HG03457 (cell line): ENCODE data around the gene ITGA4.
A peak's percentile ranks its signal among the peaks of the same experiment; 100 is the strongest.

Experiments
- ATAC-seq: cut with Tn5 transposase; IDR thresholded peaks from one replicate; pipeline ENCODE4 v1.9.1; 2021; ENCODE audit warnings: moderate number of reproducible peaks; ENCODE audit not compliant: unreplicated experiment

Gene ITGA4

GRCh38 chr2:181457741-181458425 lies 697 bp downstream of the ITGA4 start:
- ATAC-seq, result no peak

GRCh38 chr2:181458871-181459270 lies 1.7 kb downstream of the ITGA4 start:
- no peak for ATAC-seq

GRCh38 chr2:181459621-181460021 lies 2.4 kb downstream of the ITGA4 start:
- no peak for ATAC-seq

GRCh38 chr2:181461056-181461997 lies 4.1 kb downstream of the ITGA4 start:
- ATAC-seq, result no peak

- ATAC-seq, result no peak
These were observed 4.8 kb downstream of the ITGA4 start for GRCh38 chr2:181462033-181462432.

- no peak for ATAC-seq
These were observed 6.4 kb downstream of the ITGA4 start for GRCh38 chr2:181463588-181463987.

GRCh38 chr2:181464966-181465365 lies 7.8 kb downstream of the ITGA4 start:
- no peak for ATAC-seq

- ATAC-seq, result no peak
These were observed 8.6 kb downstream of the ITGA4 start for GRCh38 chr2:181465676-181466375.

GRCh38 chr2:181466661-181467576 lies 9.7 kb downstream of the ITGA4 start:
- peak; percentile 34 for ATAC-seq

GRCh38 chr2:181467966-181468707 lies 11.0 kb downstream of the ITGA4 start:
- no peak for ATAC-seq

GRCh38 chr2:181468811-181469210 lies 11.6 kb downstream of the ITGA4 start:
- ATAC-seq, result no peak

- ATAC-seq, result no peak
These were observed 14.0 kb downstream of the ITGA4 start for GRCh38 chr2:181471226-181471625.

- no peak for ATAC-seq
These were observed 14.6 kb downstream of the ITGA4 start for GRCh38 chr2:181471783-181472182.

- no peak for ATAC-seq
These were observed 15.8 kb downstream of the ITGA4 start for GRCh38 chr2:181472990-181473389.

- no peak for ATAC-seq
These were observed 17.2 kb downstream of the ITGA4 start for GRCh38 chr2:181474222-181474881.

- ATAC-seq, result no peak
These were observed 26.0 kb downstream of the ITGA4 start for GRCh38 chr2:181483211-181483610.

GRCh38 chr2:181483876-181484275 lies 26.7 kb downstream of the ITGA4 start:
- no peak for ATAC-seq

- no peak for ATAC-seq
These were observed 27.9 kb downstream of the ITGA4 start for GRCh38 chr2:181484851-181485637.

GRCh38 chr2:181485638-181485946 lies 28.4 kb downstream of the ITGA4 start:
- ATAC-seq, result no peak
